ENCODE measurements around the gene STN1. TPM values are rescaled to one million over a fixed set of nuclear protein-coding genes. Genes with fewer than 3 reads are reported as not detected.
A peak's percentile ranks its signal among the peaks of the same experiment; 100 is the strongest.

The STN1 gene
- total and polyA plus RNA-seq, 9 of the 15 experiments (the other 6 are each of a cell fraction or from before 2014, with no cell fraction given) = 9.1 to 19.6 (median 13.8) TPM

- TF ChIP-seq ARID4B (CRISPR knock-in tag; IDR thresholded peaks at IDR 0.05) (peak; percentile 45; the same call in 1 of the 2 replicates), HNRNPK (IDR thresholded peaks at IDR 0.05; ENCODE audit: low read depth, low read length, poor library complexity, severe bottlenecking) (no peak), SIN3A (IDR thresholded peaks at IDR 0.05; ENCODE audit: borderline replicate concordance in 2 of 2, control insufficient read depth in 1 of 2, low read depth in 2 of 2, low read length in 2 of 2) (0 out of 4 replicates have a peak, but pooled peaks of 1 of the 2 experiments have one; percentile 57), SMAD3 (CRISPR knock-in tag; conservative IDR thresholded peaks at IDR 0.05) (no peak), MAX (CRISPR knock-in tag; IDR thresholded peaks at IDR 0.05) (peak; percentile 65), STAG1 (CRISPR knock-in tag; IDR thresholded peaks at IDR 0.05; ENCODE audit: borderline replicate concordance) (no peak), ZFX (CRISPR knock-in tag; IDR thresholded peaks at IDR 0.05) (0 out of 2 replicates have a peak, but pooled peaks have one; percentile 62), ZFP1 (CRISPR knock-in tag; IDR thresholded peaks at IDR 0.05) (no peak), NONO (IDR thresholded peaks at IDR 0.05; ENCODE audit: low read depth in 2 of 2, low read length in 1 of 2) (no peak), E2F5 (CRISPR knock-in tag; IDR thresholded peaks at IDR 0.05) (no peak), YBX1 (IDR thresholded peaks at IDR 0.05) (no peak), L3MBTL2 (IDR thresholded peaks at IDR 0.05) (peak; percentile 36), BHLHE40 (IDR thresholded peaks at IDR 0.05; ENCODE audit: low read length) (peak; percentile 53; the same call in 1 of the 2 replicates), CREB5 (CRISPR knock-in tag; IDR thresholded peaks at IDR 0.05) (no peak), SMARCA4 (IDR thresholded peaks at IDR 0.05) (0 out of 2 replicates have a peak, but pooled peaks have one; percentile 20)
These were observed 507 bp downstream of the STN1 start (continued) for GRCh38 chr10:103917302-103918052.

All from K562 (cell line).